ENCODE data around the gene SRA1.

DNA sequence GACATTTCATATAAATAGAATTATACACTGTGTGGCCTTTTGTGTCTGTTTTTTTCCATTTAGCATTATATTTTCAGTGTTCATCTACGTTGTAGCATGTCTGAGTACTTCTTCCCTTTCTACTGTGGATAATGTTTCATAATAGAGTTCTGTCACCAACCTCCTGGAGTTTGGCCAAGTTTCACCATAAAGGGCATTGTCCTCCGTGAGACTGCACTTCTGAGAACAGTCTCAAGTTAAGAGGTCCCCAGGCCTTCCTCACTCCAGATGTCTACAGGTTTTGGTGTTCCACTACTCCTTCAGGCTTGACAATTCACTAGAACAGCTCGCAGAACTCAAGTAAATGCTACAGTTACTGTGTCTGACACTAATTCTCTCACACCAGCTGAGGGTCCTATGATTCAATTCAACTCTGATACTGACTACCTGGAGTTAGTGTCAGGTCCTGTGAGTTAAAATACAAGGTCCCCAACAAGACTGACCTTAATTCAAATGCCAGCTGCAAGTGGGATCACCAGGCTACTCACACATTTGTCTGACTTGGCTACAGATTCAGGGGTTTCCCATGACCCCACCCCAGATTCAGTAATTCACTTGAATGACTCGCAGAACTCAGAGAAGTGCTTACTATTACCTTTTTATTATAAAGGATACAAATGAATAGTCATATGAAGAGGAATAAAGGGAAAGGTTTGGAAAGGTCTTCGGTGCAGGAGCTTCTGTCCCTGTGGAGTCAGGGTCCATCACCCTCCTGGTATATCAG is 38.4 kb upstream of the SRA1 start:
- TF ChIP-seq POLR2A (IDR thresholded peaks at IDR 0.05) (peak; percentile 23), CTCF (IDR thresholded peaks at IDR 0.05) (no peak)
